Midbrain (tissue), 1 donor: ENCODE results near the gene ZBTB34.

Experiments used
- DNase-seq: peaks from one replicate; lab custom pipeline; 2025; lab: John Stamatoyannopoulos, UW

The ZBTB34 gene

GRCh38 chr9:126876531-126876930, 16.1 kb downstream of the ZBTB34 start:
- no peak for DNase-seq

GRCh38 chr9:126877418-126877817, 17.0 kb downstream of the ZBTB34 start:
- no peak for DNase-seq

- DNase-seq = no peak
Measured at GRCh38 chr9:126879288-126879687, 18.8 kb downstream of the ZBTB34 start.

GRCh38 chr9:126880226-126880946, 19.9 kb downstream of the ZBTB34 start:
- no peak for DNase-seq

- peak; percentile 78 for DNase-seq
Measured at GRCh38 chr9:126880947-126881332, 20.5 kb downstream of the ZBTB34 start.

DNA sequence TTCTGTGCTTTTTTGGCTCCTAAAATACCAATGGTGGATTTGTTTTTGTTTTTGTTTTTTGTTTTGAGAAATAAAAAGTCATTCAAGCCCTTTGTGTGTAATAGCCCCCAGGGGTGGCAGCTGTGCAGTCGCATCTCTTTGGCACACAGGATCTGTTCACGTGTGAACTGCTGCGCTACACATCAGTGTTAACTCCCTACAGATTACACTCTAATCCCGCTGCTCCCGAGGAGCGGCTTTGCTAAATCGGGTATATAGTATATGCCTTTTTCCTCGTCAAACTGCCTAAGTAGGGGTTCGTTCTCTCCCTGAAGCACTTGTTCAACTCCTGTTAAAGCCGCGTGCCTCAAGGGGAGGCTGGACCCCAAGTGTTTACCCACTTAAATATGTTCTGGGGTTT, 22.3 kb downstream of the ZBTB34 start:
- DNase-seq = no peak

DNA sequence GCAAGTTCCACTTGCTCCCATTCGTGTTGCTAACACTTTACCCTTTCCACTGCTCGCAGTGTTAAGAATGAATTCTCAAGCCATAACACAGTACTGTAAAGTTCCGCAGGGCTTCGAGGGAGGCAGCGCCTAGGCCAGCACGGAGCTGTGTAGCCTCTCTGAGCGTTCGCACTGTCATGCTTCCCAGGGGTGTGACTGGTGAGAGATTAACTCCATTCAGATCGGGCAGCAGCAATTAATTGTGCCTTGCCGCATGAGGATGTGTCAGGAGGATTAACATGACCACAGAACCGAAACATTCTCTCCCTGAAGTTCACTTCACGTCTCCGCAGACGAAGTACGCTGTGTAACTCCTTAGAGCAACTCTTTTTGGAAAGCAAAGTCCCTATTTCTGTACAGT, 23.2 kb downstream of the ZBTB34 start:
- no peak for DNase-seq

GRCh38 chr9:126885131-126885641, 24.7 kb downstream of the ZBTB34 start:
- DNase-seq = no peak

DNA sequence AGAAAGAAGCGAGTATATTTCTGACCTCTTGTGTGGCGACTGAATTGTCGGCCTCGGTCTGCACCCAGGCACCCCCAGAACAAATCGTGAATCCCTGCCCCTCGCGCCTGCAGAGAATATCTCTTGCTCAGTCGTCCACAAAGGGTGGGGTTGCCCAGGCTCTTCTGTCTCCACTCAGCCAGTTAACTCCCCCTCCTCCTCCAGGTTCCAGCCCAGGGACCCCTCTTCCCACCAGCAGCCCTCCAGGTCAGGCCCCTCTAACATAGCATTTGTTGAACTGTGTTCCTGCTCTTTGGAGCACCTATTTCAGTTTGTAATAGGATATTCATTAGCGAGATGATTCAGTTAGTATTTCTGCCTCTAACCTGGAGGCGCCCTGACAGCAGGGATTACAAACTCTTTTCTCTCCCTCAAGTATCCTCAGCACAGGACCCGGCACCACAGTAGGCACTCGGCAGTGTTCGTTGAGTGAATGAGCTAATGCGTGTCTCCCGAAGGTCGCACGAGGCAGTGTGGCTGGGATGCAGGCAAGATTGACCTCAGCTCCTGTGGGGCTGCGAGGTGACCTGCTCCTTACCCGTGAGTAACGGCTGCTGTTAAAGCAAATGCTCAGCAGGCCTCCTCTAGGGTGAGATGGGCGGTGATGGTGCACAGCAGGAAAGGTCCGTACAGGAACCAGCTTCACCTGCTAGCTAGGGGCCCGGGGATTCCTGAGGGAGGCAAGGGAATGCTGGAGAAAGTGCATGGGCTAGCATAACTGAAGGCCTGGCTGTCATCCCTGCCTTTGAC, 25.8 kb downstream of the ZBTB34 start:
- DNase-seq = no peak

- no peak for DNase-seq
Measured at GRCh38 chr9:126886897-126887296, 26.5 kb downstream of the ZBTB34 start.

DNA sequence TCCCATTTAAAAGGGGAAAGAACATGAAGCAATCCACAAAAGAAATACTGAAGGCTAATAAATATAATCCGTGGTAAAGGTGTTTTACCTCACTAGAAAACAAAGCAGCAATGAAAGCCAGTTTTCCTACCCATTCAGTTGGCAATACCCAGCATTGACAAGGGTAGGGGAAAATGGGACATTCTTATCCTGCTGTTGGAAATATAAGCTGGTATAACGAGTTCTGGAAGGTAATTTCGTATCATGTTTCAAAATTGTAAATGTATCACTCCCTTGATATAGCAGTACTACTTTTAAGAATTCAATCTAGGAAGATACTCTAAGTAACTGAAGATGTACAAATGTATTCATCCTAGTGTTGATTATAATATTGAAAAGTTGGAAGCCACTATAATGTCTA, 31.2 kb downstream of the ZBTB34 start:
- DNase-seq = no peak

GRCh38 chr9:126893079-126893478, 32.6 kb downstream of the ZBTB34 start:
- no peak for DNase-seq

DNA sequence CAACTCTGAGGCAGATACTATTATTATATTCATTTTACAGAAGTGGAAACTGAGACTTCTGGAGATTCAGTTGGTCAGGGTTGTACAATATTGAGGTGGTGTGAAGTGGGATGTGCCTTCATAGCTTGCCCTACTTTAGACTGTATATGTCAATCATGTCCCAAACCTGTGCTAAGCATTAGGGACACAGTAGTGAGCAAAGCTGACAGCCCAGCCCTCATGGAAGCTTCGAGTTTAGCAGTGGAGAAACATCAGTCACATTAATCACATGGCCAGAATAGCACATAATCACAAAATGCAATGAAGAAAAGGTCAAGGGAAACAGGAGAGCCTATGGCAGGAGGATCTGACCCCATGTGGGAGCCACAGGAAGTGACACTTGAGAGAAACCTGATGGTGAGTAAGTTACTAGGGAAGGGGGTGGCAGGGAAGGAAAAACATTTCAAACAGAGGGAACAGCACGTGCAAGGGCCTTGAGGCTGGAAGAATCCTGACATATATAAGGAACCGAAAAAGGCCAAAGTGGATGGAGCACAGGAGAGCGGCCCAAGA, 33.7 kb downstream of the ZBTB34 start:
- DNase-seq = no peak

DNA sequence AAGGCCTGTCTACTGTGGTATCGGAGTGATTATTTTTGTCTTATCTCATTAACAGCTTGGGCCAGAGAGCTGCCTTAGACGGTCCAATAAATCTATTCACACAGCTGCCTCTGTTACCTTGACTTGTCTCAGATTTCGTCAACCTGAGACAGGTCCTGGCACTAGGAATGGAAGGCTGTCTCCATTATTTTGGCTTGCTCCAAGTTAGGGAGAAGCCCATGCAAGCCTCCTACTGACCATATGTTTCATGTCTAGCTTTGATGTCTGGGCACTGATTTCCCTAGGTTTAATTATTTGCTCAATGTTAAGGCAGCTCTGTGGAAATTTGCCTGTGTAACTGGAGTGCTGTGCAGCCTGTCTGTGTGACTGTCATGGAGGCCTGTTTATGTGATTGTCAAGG, 41.8 kb downstream of the ZBTB34 start:
- DNase-seq = no peak

GRCh38 chr9:126904586-126904985, 44.1 kb downstream of the ZBTB34 start:
- no peak for DNase-seq

GRCh38 chr9:126906091-126906490, 45.7 kb downstream of the ZBTB34 start:
- DNase-seq = no peak

DNA sequence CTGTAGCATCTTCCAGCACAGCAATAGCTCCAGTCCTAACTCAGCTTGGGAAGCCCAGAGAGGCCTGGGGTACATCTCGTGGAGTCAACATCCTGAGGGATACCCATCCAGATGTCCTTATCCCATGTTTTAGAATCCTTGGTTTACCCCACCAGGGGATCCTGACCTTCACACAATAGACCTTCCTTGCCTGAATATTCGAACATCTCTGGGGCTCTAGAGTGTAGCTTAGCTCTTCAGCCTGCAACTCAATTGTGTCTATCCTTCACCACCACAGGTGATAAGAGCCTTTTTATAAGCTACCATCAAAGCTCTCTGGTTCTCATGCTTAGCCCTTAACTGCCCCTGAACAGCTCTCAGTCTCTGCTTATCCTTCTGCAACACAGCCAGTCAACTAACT, 46.6 kb downstream of the ZBTB34 start:
- no peak for DNase-seq

DNA sequence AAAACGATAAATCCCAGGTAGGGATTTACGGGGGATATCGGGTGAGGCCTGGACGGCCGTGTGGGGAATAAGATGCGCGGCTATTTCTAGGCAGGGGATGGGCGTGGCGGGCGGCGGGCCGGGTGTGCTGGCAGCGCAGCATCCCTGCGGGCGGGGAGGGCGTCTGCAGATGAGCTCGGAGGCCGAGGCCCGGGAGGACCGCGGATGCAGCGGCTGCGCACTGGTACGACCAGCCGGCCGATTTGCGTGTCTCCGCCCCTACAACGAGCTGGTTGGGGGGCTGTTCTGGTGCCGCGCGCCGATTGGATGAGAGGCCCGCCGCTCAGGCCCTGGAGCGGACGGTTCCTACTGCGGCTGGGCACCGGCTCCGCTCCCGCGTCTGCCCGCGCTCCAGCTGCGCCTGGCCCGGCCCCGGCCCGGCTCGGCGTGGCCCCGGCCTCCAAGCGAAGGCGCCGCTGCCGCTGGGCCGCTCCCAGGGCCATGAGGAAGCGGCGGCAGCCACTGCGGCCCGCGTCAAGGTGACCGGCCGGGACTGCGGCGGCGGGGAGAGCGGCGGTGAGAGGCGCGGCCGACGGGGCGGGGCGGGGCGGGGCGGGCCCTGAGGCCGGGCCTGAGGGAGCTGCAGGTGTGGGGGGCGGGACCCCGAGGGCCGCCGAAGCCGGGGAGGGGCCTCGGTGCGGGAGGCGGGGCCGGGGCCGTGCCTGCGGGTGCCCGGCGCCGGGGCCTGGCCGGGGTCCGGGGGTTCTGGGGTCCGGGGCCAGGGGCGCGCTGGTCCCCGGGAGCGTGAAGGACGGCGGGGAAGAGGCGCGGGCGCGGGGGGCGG, 54.2 kb downstream of the ZBTB34 start, which contains the start of gene RALGPS1:
TSS of gene RALGPS1 (plus strand) at position 325 of the 823 bp plus-strand sequence. CDS start 47,508 bp downstream, outside the sequence.
- DNase-seq = peak; percentile 97

GRCh38 chr9:126915281-126915816, 54.9 kb downstream of the ZBTB34 start:
- no peak for DNase-seq

DNA sequence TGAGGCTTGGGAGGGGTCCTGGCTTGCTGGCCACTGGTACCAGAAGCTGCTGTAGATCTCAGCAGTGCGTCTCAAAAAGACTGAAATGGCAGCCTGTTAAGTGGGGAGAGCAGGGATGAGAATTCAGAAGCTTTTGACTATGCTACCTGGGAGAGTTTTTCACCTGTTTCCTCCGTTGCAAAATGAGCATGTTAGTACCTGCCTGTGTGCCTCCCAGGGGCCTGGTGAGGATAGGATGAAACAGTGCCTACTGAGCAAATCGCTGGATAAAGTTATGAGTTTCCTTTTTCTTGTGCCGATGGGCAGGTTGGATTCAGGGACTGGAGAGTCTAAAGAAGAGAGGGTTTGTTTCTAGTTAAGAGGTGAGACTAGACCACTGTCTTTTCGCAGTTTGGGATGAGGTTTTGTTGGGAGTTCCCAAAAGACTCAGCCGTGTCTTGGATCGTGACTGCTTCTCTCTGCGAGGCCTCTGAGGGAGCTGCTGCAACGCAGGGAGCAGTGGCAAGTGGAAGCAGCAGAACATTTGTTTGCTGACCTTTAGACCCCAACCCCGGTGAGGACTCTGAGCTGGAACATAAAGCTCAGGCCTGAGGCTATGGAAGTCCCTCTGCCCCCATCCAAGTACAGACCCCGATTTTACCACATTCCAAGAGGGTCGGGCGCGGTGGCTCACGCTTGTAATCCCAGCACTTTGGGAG, 55.6 kb downstream of the ZBTB34 start:
- DNase-seq = no peak

- DNase-seq = no peak
Measured at GRCh38 chr9:126916909-126917308, 56.5 kb downstream of the ZBTB34 start.
